CD4-positive, alpha-beta T cell (primary cell): Measurements from ENCODE around the gene ACLY. TPM values are rescaled to one million over a fixed set of nuclear protein-coding genes. Genes with fewer than 3 reads are reported as not detected.

ENCODE experiments used
- ATAC-seq: fragments of 200-7000 bp; cut with Tn5 transposase; one replicate; pipeline ENCODE4 v1.10.0; 2022; ENCODE audit warnings: mild to moderate bottlenecking; ENCODE audit not compliant: poor library complexity
- CTCF ChIA-PET: fragments of 350-600 bp; sonication (Branson Sonifier 250); formaldehyde crosslinking; loops from one replicate; lab custom pipeline; 2021; ENCODE audit warnings: antibody characterized with exemption, inconsistent platforms; lab: Charles Lee
- POLR2A ChIA-PET: fragments of 350-600 bp; sonication (Branson Sonifier 250); formaldehyde crosslinking; loops from one replicate; lab custom pipeline; 2021; ENCODE audit warnings: antibody characterized with exemption, inconsistent platforms; lab: Charles Lee
- DNase-seq, 14 experiments: peaks; one replicate each; pipeline ENCODE4 v3.0.0-alpha.2; 2013 to 2020; ENCODE audit warnings: mixed read lengths in 2 of 14
- H3K27ac ChIP-seq, 2 donors: one replicate each; pipeline versions ENCODE4 v1.5.1 to v1.7.0; 2013; ENCODE audit warnings: low read length in 2 of 2, low read depth in 1 of 2, mild to moderate bottlenecking in 1 of 2
- H3K27me3 ChIP-seq, 2 experiments: 1 replicate in 1 of 2; 2 replicates in 1 of 2; pipeline versions ENCODE4 v1.6.1 to v1.7.0; 2013; ENCODE audit warnings: low read length in 2 of 2, control low read depth in 1 of 2, mild to moderate bottlenecking in 1 of 2, moderate library complexity in 1 of 2; ENCODE audit not compliant: insufficient read depth in 2 of 2, control insufficient read depth in 1 of 2
- H3K36me3 ChIP-seq: one replicate; pipeline ENCODE4 v1.6.1; 2013; ENCODE audit warnings: low read length, control low read depth; ENCODE audit not compliant: insufficient read depth
- H3K4me1 ChIP-seq: one replicate; pipeline ENCODE4 v1.6.1; 2013; ENCODE audit warnings: low read length, control low read depth; ENCODE audit not compliant: insufficient read depth
- H3K4me3 ChIP-seq: one replicate; pipeline ENCODE4 v1.5.1; 2013; ENCODE audit warnings: mild to moderate bottlenecking, low read length, moderate library complexity
- H3K9me3 ChIP-seq, 2 experiments: 1 replicate in 1 of 2; 2 replicates in 1 of 2; pipeline versions ENCODE4 v1.6.1 to v1.7.0; 2013; ENCODE audit warnings: low read length in 2 of 2, mild to moderate bottlenecking in 2 of 2, control low read depth in 1 of 2, moderate library complexity in 1 of 2; ENCODE audit not compliant: control insufficient read depth in 1 of 2, insufficient read depth in 1 of 2
- H3K27ac Mint-ChIP-seq: one replicate; pipeline ENCODE4 v1.8.0; 2020; ENCODE audit warnings: mixed read lengths
- H3K27me3 Mint-ChIP-seq: one replicate; pipeline ENCODE4 v1.8.0; 2021; ENCODE audit warnings: mixed read lengths
- H3K36me3 Mint-ChIP-seq: one replicate; pipeline ENCODE4 v1.8.0; 2021; ENCODE audit warnings: low read depth, mixed read lengths
- H3K4me1 Mint-ChIP-seq: one replicate; pipeline ENCODE4 v1.8.0; 2021; ENCODE audit warnings: low read depth, mixed read lengths
- H3K4me3 Mint-ChIP-seq: one replicate; pipeline ENCODE4 v1.8.0; 2020; ENCODE audit warnings: mild to moderate bottlenecking, mixed read lengths
- H3K9me3 Mint-ChIP-seq: one replicate; pipeline ENCODE4 v1.8.0; 2020; ENCODE audit warnings: mixed read lengths
- CTCF ChIP-seq: fragments of 200-600 bp; IDR thresholded peaks from one replicate; pipeline ENCODE4 v1.8.0; 2022; ENCODE audit warnings: antibody characterized with exemption, mild to moderate bottlenecking
- intact Hi-C, 2 experiments: fragments of 100-400 bp; cut with DNase I in 1 of 2; cut with micrococcal nuclease in 1 of 2; formaldehyde crosslinking; loops; one replicate each; pipeline versions ENCODE4 v1.15.1 to v1.9.0; 2023 to 2025; cut with DNase I, micrococcal nuclease
- total RNA-seq, 174 experiments: library from RNA in 2 of 174; stranded (reverse) in 2 of 174; gene quantifications; one replicate each; pipeline ENCODE4 v1.2.3 and lab custom pipeline; 2021 to 2026

Gene ACLY
- total RNA-seq, 2 experiments from 2014 or later: 25.9 to 28.3 TPM

- ATAC-seq: no peak
- Histone ChIP-seq H3K27me3 (no peaks in the 10 kb centered on the region), H3K27ac (no peak overlapping the region), H3K36me3 (peaks cover 63% of the 10 kb centered on the region), H3K4me1 (peaks cover 34% of the 10 kb centered on the region), H3K4me3 (no peak overlapping the region), H3K9me3 (no peaks in the 10 kb centered on the region)
- intact Hi-C loops: no loop called here
- TF ChIP-seq CTCF: no peak
- H3K9me3 Mint-ChIP-seq: no peaks in the 10 kb centered on the region
- H3K36me3 Mint-ChIP-seq: peaks cover 43% of the 10 kb centered on the region
- peaks cover 27% of the 10 kb centered on the region for H3K4me1 Mint-ChIP-seq
- no peak for DNase-seq
- no peaks in the 10 kb centered on the region for H3K27me3 Mint-ChIP-seq
- POLR2A ChIA-PET: interaction anchor here (0.7 to 0.9 kb wide), 2 partner anchors 17 to 20 kb away, joined by 3 read pairs; partner anchors contain the start of gene ODAD4
- H3K4me3 Mint-ChIP-seq: no peak overlapping the region
- CTCF ChIA-PET: no interaction called here
- H3K27ac Mint-ChIP-seq: no peak overlapping the region
These were observed 5.0 kb downstream of the ACLY start for GRCh38 chr17:41913798-41914197.

- CTCF ChIA-PET: interaction anchor here (1.2 kb wide), 1 partner anchor 18 kb away, joined by 3 read pairs; the partner anchor contains the start of gene ODAD4
- intact Hi-C loops: no loop called here
- no peak for TF ChIP-seq CTCF
- no peaks in the 10 kb centered on the region for H3K9me3 Mint-ChIP-seq
- Histone ChIP-seq H3K27ac (no peak overlapping the region), H3K4me1 (peaks cover 32% of the 10 kb centered on the region), H3K36me3 (peaks cover 72% of the 10 kb centered on the region), H3K27me3 (no peaks in the 10 kb centered on the region), H3K4me3 (no peak overlapping the region), H3K9me3 (no peaks in the 10 kb centered on the region)
- no peaks in the 10 kb centered on the region for H3K27me3 Mint-ChIP-seq
- no peak overlapping the region for H3K4me3 Mint-ChIP-seq
- POLR2A ChIA-PET: interaction anchor here (0.9 kb wide), 1 partner anchor 17 kb away, joined by 3 read pairs; the partner anchor contains the start of gene ODAD4
- peaks cover 27% of the 10 kb centered on the region for H3K4me1 Mint-ChIP-seq
- H3K36me3 Mint-ChIP-seq: peaks cover 48% of the 10 kb centered on the region
- DNase-seq (no peak), ATAC-seq (no peak)
- H3K27ac Mint-ChIP-seq: no peak overlapping the region
These were observed 5.8 kb downstream of the ACLY start for GRCh38 chr17:41912925-41913324.

- CTCF ChIA-PET: no interaction called here
- intact Hi-C loops: no loop called here
- no peak for TF ChIP-seq CTCF
- Histone ChIP-seq H3K27me3 (no peaks in the 10 kb centered on the region), H3K4me1 (peaks cover 14% of the 10 kb centered on the region), H3K9me3 (no peaks in the 10 kb centered on the region), H3K36me3 (peaks cover 92% of the 10 kb centered on the region), H3K27ac (no peak overlapping the region), H3K4me3 (no peak overlapping the region)
- no peaks in the 10 kb centered on the region for H3K9me3 Mint-ChIP-seq
- H3K27me3 Mint-ChIP-seq: no peaks in the 10 kb centered on the region
- ATAC-seq (no peak), DNase-seq (no peak)
- no peak overlapping the region for H3K27ac Mint-ChIP-seq
- H3K4me1 Mint-ChIP-seq: peaks cover 13% of the 10 kb centered on the region
- POLR2A ChIA-PET: no interaction called here
- H3K4me3 Mint-ChIP-seq: no peak overlapping the region
- H3K36me3 Mint-ChIP-seq: peaks cover 66% of the 10 kb centered on the region
These were observed 7.9 kb downstream of the ACLY start for GRCh38 chr17:41910701-41911391.
